MM.1S (cell line): Measurements from ENCODE around the gene ACTL7B.

ENCODE experiments used
- DNase-seq: peaks from one replicate; pipeline ENCODE4 v3.0.0-alpha.2; 2015
- H2AFZ ChIP-seq: fragments of 300-600 bp; sonication (generic); 2 replicates; pipeline ENCODE4 v1.6.0; 2016; ENCODE audit warnings: antibody characterized with exemption, low read length
- H3F3A ChIP-seq: fragments of 300-600 bp; sonication (generic); 2 replicates; pipeline ENCODE4 v1.6.1; 2016; ENCODE audit warnings: mild to moderate bottlenecking, antibody characterized with exemption, low read length, moderate library complexity, mixed read lengths; ENCODE audit not compliant: insufficient read depth
- H3K27ac ChIP-seq: fragments of 300-600 bp; sonication (generic); 2 replicates; pipeline ENCODE4 v1.5.1; 2016; ENCODE audit warnings: mild to moderate bottlenecking, low read length
- H3K27me3 ChIP-seq: fragments of 300-600 bp; sonication (generic); replicated peaks from 2 replicates; pipeline ENCODE4 v1.6.0; 2016; ENCODE audit warnings: low read length; ENCODE audit not compliant: insufficient read depth
- H3K36me3 ChIP-seq: fragments of 300-600 bp; sonication (generic); replicated peaks from 2 replicates; pipeline ENCODE4 v1.6.1; 2016; ENCODE audit warnings: mild to moderate bottlenecking, low read length, mixed read lengths; ENCODE audit not compliant: insufficient read depth
- H3K4me1 ChIP-seq: fragments of 300-600 bp; sonication (generic); 2 replicates; pipeline ENCODE4 v1.6.1; 2016; ENCODE audit warnings: low read length, mixed read lengths
- H3K4me2 ChIP-seq: fragments of 300-600 bp; sonication (generic); 2 replicates; pipeline ENCODE4 v1.6.0; 2016; ENCODE audit warnings: low read depth, low read length
- H3K4me3 ChIP-seq: fragments of 300-600 bp; sonication (generic); 2 replicates; pipeline ENCODE4 v1.5.1; 2016; ENCODE audit warnings: low read length, mixed read lengths
- H3K79me2 ChIP-seq: fragments of 300-600 bp; sonication (generic); 2 replicates; pipeline ENCODE4 v1.6.1; 2016; ENCODE audit warnings: mixed run types, low read length, mixed read lengths
- H3K9ac ChIP-seq: fragments of 300-600 bp; sonication (generic); 2 replicates; pipeline ENCODE4 v1.6.1; 2016; ENCODE audit warnings: low read length, mixed read lengths
- H3K9me2 ChIP-seq: fragments of 300-600 bp; sonication (generic); replicated peaks from 2 replicates; pipeline ENCODE4 v1.6.1; 2016; ENCODE audit warnings: mild to moderate bottlenecking, low read length, mixed read lengths; ENCODE audit not compliant: insufficient read depth
- H3K9me3 ChIP-seq: fragments of 300-600 bp; sonication (generic); replicated peaks from 2 replicates; pipeline ENCODE4 v1.6.1; 2016; ENCODE audit warnings: mild to moderate bottlenecking, low read length, mixed read lengths; ENCODE audit not compliant: insufficient read depth
- H4K20me1 ChIP-seq: fragments of 300-600 bp; sonication (generic); 2 replicates; pipeline ENCODE4 v1.6.1; 2016; ENCODE audit warnings: mild to moderate bottlenecking, low read length, moderate library complexity, mixed read lengths; ENCODE audit not compliant: insufficient read depth
- CTCF ChIP-seq: fragments of 300-600 bp; sonication (generic); IDR thresholded peaks from 2 replicates; pipeline ENCODE4 v1.5.1; 2016; ENCODE audit warnings: antibody characterized with exemption, low read length, mixed read lengths
- EZH2 ChIP-seq: fragments of 300-600 bp; sonication (generic); optimal IDR thresholded peaks from 2 replicates; pipeline ENCODE3; 2017; ENCODE audit warnings: low read depth, mild to moderate bottlenecking, antibody characterized with exemption, low read length, mixed read lengths
- EZH2phosphoT487 ChIP-seq: fragments of 300-600 bp; sonication (generic); IDR thresholded peaks from 2 replicates; pipeline ENCODE4 v1.6.1; 2018; ENCODE audit warnings: antibody characterized with exemption, low read length

The ACTL7B gene

GRCh38 chr9:108876425-108876824, 20.6 kb upstream of the ACTL7B start:
- Histone ChIP-seq H3K79me2 (no peaks in the 10 kb centered on the region), H4K20me1 (no peaks in the 10 kb centered on the region), H3K27ac (no peak overlapping the region), H2AFZ (no peak overlapping the region), H3K4me3 (no peak overlapping the region), H3K36me3 (no peaks in the 10 kb centered on the region; the same call in 1 of the 2 replicates), H3K9ac (no peak overlapping the region), H3K27me3 (no peaks in the 10 kb centered on the region), H3K4me1 (no peaks in the 10 kb centered on the region), H3K4me2 (no peak overlapping the region), H3K9me2 (no peaks in the 10 kb centered on the region), H3F3A (no peaks in the 10 kb centered on the region), H3K9me3 (no peaks in the 10 kb centered on the region)
- no peak for DNase-seq
- no peak for TF ChIP-seq EZH2phosphoT487

GRCh38 chr9:108874058-108874788, 18.4 kb upstream of the ACTL7B start:
- Histone ChIP-seq H3K79me2 (no peaks in the 10 kb centered on the region), H3K27me3 (no peaks in the 10 kb centered on the region), H3K9ac (no peak overlapping the region), H3K4me1 (no peaks in the 10 kb centered on the region), H3K4me3 (no peak overlapping the region), H3K27ac (no peak overlapping the region), H3K9me3 (no peaks in the 10 kb centered on the region), H3F3A (no peaks in the 10 kb centered on the region), H3K36me3 (no peaks in the 10 kb centered on the region), H2AFZ (no peak overlapping the region), H3K4me2 (no peak overlapping the region), H3K9me2 (no peaks in the 10 kb centered on the region), H4K20me1 (no peaks in the 10 kb centered on the region)
- no peak for TF ChIP-seq EZH2
- no peak for TF ChIP-seq CTCF
- no peak for TF ChIP-seq EZH2phosphoT487
- DNase-seq, result no peak

DNA sequence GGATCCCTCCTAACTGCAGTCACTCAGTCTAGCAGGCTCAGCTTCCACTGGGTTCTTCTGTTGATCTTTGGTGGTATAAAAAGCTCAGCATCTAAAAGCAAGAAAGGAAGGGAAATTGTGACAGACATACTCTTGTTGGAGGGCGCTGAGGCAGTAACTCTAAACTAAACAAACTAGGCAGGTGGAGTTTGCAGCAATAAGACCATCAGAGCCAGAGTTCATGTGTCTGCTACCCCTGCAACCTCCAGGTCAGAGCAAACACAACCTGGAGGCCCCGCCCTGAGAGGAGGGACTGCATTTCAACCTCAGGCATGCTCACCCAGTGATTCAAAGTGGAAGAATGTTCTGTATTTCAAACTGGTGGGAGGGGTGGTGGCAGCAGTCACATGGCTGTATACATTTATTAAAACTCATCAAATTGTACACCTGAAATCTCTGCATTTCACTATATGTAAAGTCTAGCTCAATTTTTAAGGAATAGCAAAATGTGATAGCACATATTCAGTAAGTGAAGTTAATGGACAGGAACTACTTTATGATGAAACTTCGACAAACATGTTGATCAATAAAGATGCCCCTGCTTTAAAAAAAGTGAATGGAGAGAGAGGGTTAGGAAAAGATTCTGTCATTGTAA, 13.4 kb upstream of the ACTL7B start:
- no peaks in the 10 kb centered on the region for H3K9me2 ChIP-seq
- H3K4me1 ChIP-seq, result no peaks in the 10 kb centered on the region
- no peak for DNase-seq
- no peaks in the 10 kb centered on the region for H4K20me1 ChIP-seq
- no peak overlapping the region for H3K4me2 ChIP-seq
- no peak for TF ChIP-seq CTCF
- no peak for TF ChIP-seq EZH2phosphoT487
- no peak for TF ChIP-seq EZH2
- no peaks in the 10 kb centered on the region for H3F3A ChIP-seq
- H3K36me3 ChIP-seq, result no peaks in the 10 kb centered on the region
- H3K9me3 ChIP-seq, result no peaks in the 10 kb centered on the region
- H3K27ac ChIP-seq, result no peak overlapping the region
- H3K9ac ChIP-seq, result no peak overlapping the region
- no peak overlapping the region for H2AFZ ChIP-seq
- no peak overlapping the region for H3K4me3 ChIP-seq
- no peaks in the 10 kb centered on the region for H3K79me2 ChIP-seq
- no peaks in the 10 kb centered on the region for H3K27me3 ChIP-seq

DNA sequence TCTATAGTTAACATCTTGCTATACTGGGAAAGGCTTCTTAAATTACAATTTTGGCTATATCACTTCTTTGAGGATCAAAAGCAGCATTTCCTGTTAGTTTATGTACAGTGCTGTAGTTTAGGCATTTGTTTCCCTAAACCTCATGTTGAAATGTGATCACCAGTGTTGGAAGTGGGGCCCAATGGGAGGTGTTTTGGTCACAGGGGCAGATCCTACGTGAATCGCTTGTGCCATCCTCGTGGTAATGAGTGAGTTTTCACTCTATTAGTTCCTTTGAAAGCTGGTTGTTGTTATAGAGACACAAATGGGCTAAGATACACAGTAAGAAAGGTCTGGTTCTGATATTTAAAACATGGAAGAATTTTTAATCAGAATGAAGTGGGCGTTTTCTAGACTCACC, 12.0 kb upstream of the ACTL7B start:
- no peaks in the 10 kb centered on the region for H4K20me1 ChIP-seq
- no peaks in the 10 kb centered on the region for H3K9me2 ChIP-seq
- no peaks in the 10 kb centered on the region for H3K79me2 ChIP-seq
- H3K4me3 ChIP-seq, result no peak overlapping the region
- H3K36me3 ChIP-seq, result no peaks in the 10 kb centered on the region
- no peaks in the 10 kb centered on the region for H3K27me3 ChIP-seq
- no peaks in the 10 kb centered on the region for H3K4me1 ChIP-seq
- no peak overlapping the region for H3K27ac ChIP-seq
- H3F3A ChIP-seq, result no peaks in the 10 kb centered on the region
- TF ChIP-seq EZH2phosphoT487 (no peak), CTCF (no peak), EZH2 (no peak)
- no peak overlapping the region for H3K4me2 ChIP-seq
- no peak overlapping the region for H2AFZ ChIP-seq
- DNase-seq, result no peak
- H3K9ac ChIP-seq, result no peak overlapping the region
- H3K9me3 ChIP-seq, result no peaks in the 10 kb centered on the region
